Measurements from ENCODE around the gene SMURF1. TPM values are rescaled to one million over a fixed set of nuclear protein-coding genes. Genes with fewer than 3 reads are reported as not detected.
"Not testable (repeated sequence)": the region's sequence is repeated elsewhere in the genome, so short reads cannot be mapped to it uniquely, and the experiment has no call there.

Gene SMURF1
- polyA plus RNA-seq, 1 donor from 2014 or later = 2.7 TPM

- H3K36me3 Mint-ChIP-seq, H3K27ac Mint-ChIP-seq: not testable (repeated sequence)
Measured at GRCh38 chr7:99163669-99164068, 19.8 kb upstream of the SMURF1 start.

GRCh38 chr7:99156649-99157048 lies 12.7 kb upstream of the SMURF1 start:
- Mint-ChIP-seq H3K4me3 (no peak overlapping the region), H3K27ac (no peak overlapping the region), H3K9me3 (peaks cover 0 to 3% (median 0%) of the 10 kb centered on the region in 3 donors), H3K4me1 (peaks cover 0 to 11% (median 5%) of the 10 kb centered on the region in 3 donors), H3K36me3 (peaks cover 8% of the 10 kb centered on the region), H3K27me3 (no peaks in the 10 kb centered on the region)

More at GRCh38 chr7:99163669-99164068, 19.8 kb upstream of the SMURF1 start:
- H3K9me3 Mint-ChIP-seq, H3K27me3 Mint-ChIP-seq, H3K4me1 Mint-ChIP-seq, H3K4me3 Mint-ChIP-seq: not testable (repeated sequence)

GRCh38 chr7:99155211-99155610 lies 11.3 kb upstream of the SMURF1 start:
- no peak overlapping the region for H3K4me3 Mint-ChIP-seq
- peaks cover 6% of the 10 kb centered on the region for H3K36me3 Mint-ChIP-seq
- H3K4me1 Mint-ChIP-seq = peaks cover 0 to 10% (median 5%) of the 10 kb centered on the region in 3 donors
- peaks cover 0 to 3% (median 0%) of the 10 kb centered on the region in 3 donors for H3K9me3 Mint-ChIP-seq
- H3K27ac Mint-ChIP-seq = no peak overlapping the region
- H3K27me3 Mint-ChIP-seq = peaks cover 4% of the 10 kb centered on the region

DNA sequence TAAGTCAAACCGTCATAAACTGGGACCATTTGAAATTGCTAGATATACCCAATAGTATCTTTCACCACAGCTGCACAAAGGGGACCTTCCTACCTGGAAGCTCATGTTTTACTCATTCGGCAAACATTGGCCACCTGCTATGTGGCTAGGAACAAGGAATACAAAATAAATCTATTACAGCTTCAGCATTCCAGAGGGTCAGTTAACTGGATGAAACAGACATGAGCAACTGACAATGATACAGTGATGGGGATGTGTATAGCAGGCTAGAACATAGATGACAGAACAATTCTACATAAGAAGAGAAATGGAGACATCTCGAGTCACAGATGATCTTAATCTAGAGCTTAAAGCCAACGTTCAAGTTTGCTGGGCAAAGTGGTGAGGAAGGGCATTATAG lies 3.1 kb upstream of the SMURF1 start:
- H3K27me3 Mint-ChIP-seq = peaks cover 9% of the 10 kb centered on the region
- no peaks in the 10 kb centered on the region for H3K36me3 Mint-ChIP-seq
- peak overlapping the region in 1 of 3 donors; percentile 63 for H3K27ac Mint-ChIP-seq
- peaks cover 7 to 10% (median 8%) of the 10 kb centered on the region in 3 donors for H3K4me1 Mint-ChIP-seq
- no peaks in the 10 kb centered on the region for H3K9me3 Mint-ChIP-seq
- peak overlapping the region in 2 of 4 donors; percentile 43 to 72 for H3K4me3 Mint-ChIP-seq

DNA sequence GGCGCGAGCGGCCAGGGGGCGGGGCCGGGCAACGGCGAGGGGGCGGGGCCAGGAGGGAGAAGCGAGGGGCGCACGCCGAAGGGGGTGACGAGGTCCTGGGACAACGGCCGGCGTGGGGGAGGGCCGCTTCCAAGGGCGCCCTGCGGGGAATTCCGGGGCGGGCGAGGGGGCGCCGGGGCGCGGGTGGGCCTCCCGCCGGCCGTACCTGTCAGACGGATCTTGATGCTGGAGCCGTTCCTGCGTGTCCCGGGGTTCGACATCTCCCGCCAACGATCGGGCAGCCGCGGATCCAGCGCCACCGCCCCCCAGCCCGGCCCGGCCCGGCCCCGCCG lies 421 bp downstream of the SMURF1 start:
- peaks cover 4% of the 10 kb centered on the region for H3K27me3 Mint-ChIP-seq
- peaks cover 16 to 30% (median 29%) of the 10 kb centered on the region in 3 donors for H3K4me1 Mint-ChIP-seq
- no peaks in the 10 kb centered on the region for H3K9me3 Mint-ChIP-seq
- peak overlapping the region in 2 of 3 donors; percentile 80 to 92 for H3K27ac Mint-ChIP-seq
- H3K4me3 Mint-ChIP-seq = peak overlapping the region; percentile 55 to 93 (median 81)
- no peaks in the 10 kb centered on the region for H3K36me3 Mint-ChIP-seq

- Mint-ChIP-seq H3K9me3 (no peaks in the 10 kb centered on the region), H3K4me1 (peaks cover 21 to 32% (median 30%) of the 10 kb centered on the region in 3 donors), H3K27me3 (peaks cover 1% of the 10 kb centered on the region), H3K4me3 (peak overlapping the region; percentile 55 to 93 (median 81)), H3K27ac (peak overlapping the region in 2 of 3 donors; percentile 92 to 95), H3K36me3 (no peaks in the 10 kb centered on the region)
Measured at GRCh38 chr7:99142727-99143520, 984 bp downstream of the SMURF1 start.

- peaks cover 24 to 37% (median 30%) of the 10 kb centered on the region in 3 donors for H3K4me1 Mint-ChIP-seq
- no peaks in the 10 kb centered on the region for H3K9me3 Mint-ChIP-seq
- H3K36me3 Mint-ChIP-seq = no peaks in the 10 kb centered on the region
- H3K27ac Mint-ChIP-seq = peak overlapping the region; percentile 93 to 96 (median 95)
- peak overlapping the region; percentile 66 to 96 (median 92) for H3K4me3 Mint-ChIP-seq
- H3K27me3 Mint-ChIP-seq = no peaks in the 10 kb centered on the region
Measured at GRCh38 chr7:99141841-99142726, 1.8 kb downstream of the SMURF1 start.

- peak overlapping the region in 3 of 4 donors; percentile 7 to 96 (median 12) for H3K4me3 Mint-ChIP-seq
- peak overlapping the region in 2 of 3 donors; percentile 93 to 95 for H3K27ac Mint-ChIP-seq
- no peaks in the 10 kb centered on the region for H3K9me3 Mint-ChIP-seq
- H3K4me1 Mint-ChIP-seq = peaks cover 26 to 39% (median 31%) of the 10 kb centered on the region in 3 donors
- H3K27me3 Mint-ChIP-seq = no peaks in the 10 kb centered on the region
- H3K36me3 Mint-ChIP-seq = no peaks in the 10 kb centered on the region
Measured at GRCh38 chr7:99141334-99141733, 2.6 kb downstream of the SMURF1 start.

GRCh38 chr7:99140813-99141212 lies 3.1 kb downstream of the SMURF1 start:
- Mint-ChIP-seq H3K27ac (peak overlapping the region in 2 of 3 donors; percentile 84 to 95), H3K27me3 (no peaks in the 10 kb centered on the region), H3K4me3 (peak overlapping the region in 1 of 4 donors; percentile 96), H3K9me3 (no peaks in the 10 kb centered on the region), H3K36me3 (no peaks in the 10 kb centered on the region), H3K4me1 (peaks cover 30 to 41% (median 36%) of the 10 kb centered on the region in 3 donors)

DNA sequence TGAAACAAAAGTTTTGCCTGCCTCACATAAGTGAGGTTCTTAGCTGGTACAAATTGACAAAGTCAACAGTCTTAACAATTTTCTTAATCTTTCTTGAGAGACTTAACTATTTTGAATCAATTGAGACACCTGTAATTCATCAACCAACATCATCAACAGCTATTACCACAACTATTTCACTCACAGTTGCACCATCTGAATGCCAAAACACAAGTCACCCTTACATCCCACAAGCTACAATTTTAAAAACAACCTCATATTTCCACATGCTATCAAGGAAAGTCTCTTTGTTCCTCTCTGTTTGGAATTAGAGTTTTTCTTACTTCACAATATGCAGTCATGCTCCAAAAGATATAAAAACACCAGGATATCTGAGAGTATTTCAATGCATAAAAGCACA lies 4.9 kb downstream of the SMURF1 start:
- Mint-ChIP-seq H3K4me1 (peaks cover 30 to 40% (median 38%) of the 10 kb centered on the region in 3 donors), H3K27me3 (no peaks in the 10 kb centered on the region), H3K27ac (no peak overlapping the region), H3K4me3 (peak overlapping the region in 1 of 4 donors; percentile 18), H3K9me3 (no peaks in the 10 kb centered on the region), H3K36me3 (no peaks in the 10 kb centered on the region)

GRCh38 chr7:99137411-99138180 lies 6.3 kb downstream of the SMURF1 start:
- Mint-ChIP-seq H3K27ac (peak overlapping the region in 1 of 3 donors; percentile 18), H3K9me3 (no peaks in the 10 kb centered on the region), H3K4me1 (peaks cover 42 to 51% (median 50%) of the 10 kb centered on the region in 3 donors), H3K27me3 (no peaks in the 10 kb centered on the region), H3K4me3 (no peak overlapping the region), H3K36me3 (no peaks in the 10 kb centered on the region)

GRCh38 chr7:99135938-99136337 lies 8.0 kb downstream of the SMURF1 start:
- Mint-ChIP-seq H3K9me3 (no peaks in the 10 kb centered on the region), H3K27ac (no peak overlapping the region), H3K4me1 (peaks cover 37 to 50% (median 47%) of the 10 kb centered on the region in 3 donors), H3K4me3 (peak overlapping the region in 1 of 4 donors; percentile 70), H3K27me3 (no peaks in the 10 kb centered on the region), H3K36me3 (peaks cover 1% of the 10 kb centered on the region)

DNA sequence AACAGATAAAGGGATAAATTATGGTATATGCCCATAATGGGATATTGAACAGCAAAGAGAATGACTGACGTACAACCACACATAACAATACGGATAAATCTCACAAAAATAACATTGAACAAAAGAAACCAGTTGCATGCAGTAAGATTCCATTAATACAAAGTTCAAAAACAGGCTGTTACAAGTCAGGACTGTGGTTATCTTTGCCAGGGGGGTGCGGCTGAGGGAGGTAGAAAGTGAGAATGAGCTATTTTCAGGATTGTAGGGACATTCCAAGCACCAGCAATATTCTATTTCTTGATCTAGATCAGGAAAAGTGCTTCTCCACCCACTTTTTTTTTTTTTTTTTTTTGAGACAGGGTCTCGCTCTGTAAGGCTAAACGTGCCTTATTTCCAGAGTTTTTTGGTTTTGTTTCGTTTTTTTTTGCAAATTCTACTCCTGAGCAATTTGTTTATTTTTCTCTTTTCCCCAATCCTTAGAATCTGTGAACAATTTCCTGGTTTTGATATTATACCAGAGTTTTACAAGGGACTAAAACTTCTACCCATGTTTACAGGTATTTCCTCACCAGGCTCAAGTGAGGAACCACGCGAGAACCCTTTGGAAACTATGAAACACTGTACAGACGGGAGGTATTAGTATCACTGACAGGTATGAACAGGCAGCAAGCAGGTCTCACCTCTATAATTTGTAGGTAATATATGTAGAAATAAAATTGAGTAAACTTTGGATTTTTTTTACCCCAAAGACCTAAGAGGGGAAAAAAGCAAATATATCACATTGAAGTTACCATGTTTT lies 9.9 kb downstream of the SMURF1 start:
- H3K4me1 Mint-ChIP-seq = peaks cover 36 to 44% (median 38%) of the 10 kb centered on the region in 3 donors
- no peaks in the 10 kb centered on the region for H3K27me3 Mint-ChIP-seq
- peaks cover 1% of the 10 kb centered on the region for H3K36me3 Mint-ChIP-seq
- H3K4me3 Mint-ChIP-seq = no peak overlapping the region
- no peaks in the 10 kb centered on the region for H3K9me3 Mint-ChIP-seq
- no peak overlapping the region for H3K27ac Mint-ChIP-seq
